ENCODE results near the gene CDH23. TPM values are rescaled to one million over a fixed set of nuclear protein-coding genes. Genes with fewer than 3 reads are reported as not detected.

CDH23 gene
- total and polyA plus RNA-seq, 2 experiments from 2014 or later, result 0.30 to 1.5 TPM

- Histone ChIP-seq H3K4me2 (no peak overlapping the region), H3K27ac (no peak overlapping the region), H3K9me3 (ENCODE audit: low read depth) (no peaks in the 10 kb centered on the region), H3K4me1 (ENCODE audit: insufficient read depth) (no peaks in the 10 kb centered on the region), H4K20me1 (ENCODE audit: insufficient read depth, poor library complexity, severe bottlenecking) (no peaks in the 10 kb centered on the region), H2AFZ (no peak overlapping the region), H3K9me2 (replicated peaks; ENCODE audit: insufficient read depth) (no peaks in the 10 kb centered on the region), H3K79me2 (no peaks in the 10 kb centered on the region), H3K36me3 (replicated peaks; ENCODE audit: insufficient read depth, low read depth) (no peaks in the 10 kb centered on the region), H3K27me3 (no peaks in the 10 kb centered on the region), H3K4me3 (no peak overlapping the region)
- TF ChIP-seq CTCF (IDR thresholded peaks at IDR 0.05; ENCODE audit: poor library complexity), result no peak
- no peak for TF ChIP-seq EZH2 (IDR thresholded peaks at IDR 0.05; ENCODE audit: borderline replicate concordance)
- TF ChIP-seq EZH2phosphoT487 (IDR thresholded peaks at IDR 0.05; ENCODE audit: low read depth, severe bottlenecking, unreplicated experiment), result no peak
- no peak for DNase-seq (ENCODE audit: low spot score)
- 90% methylated on average over 7 of the region's 9 CpGs for WGBS (ENCODE audit: low lambda C conversion rate, missing lambda C conversion rate)
Observed at GRCh38 chr10:71448146-71448545, 51.4 kb downstream of the CDH23 start.

GRCh38 chr10:71449026-71449425 lies 52.3 kb downstream of the CDH23 start:
- no peaks in the 10 kb centered on the region for H3K36me3 ChIP-seq (replicated peaks; ENCODE audit: insufficient read depth, low read depth)
- H3K4me2 ChIP-seq, result no peak overlapping the region
- no peak overlapping the region for H3K27ac ChIP-seq
- H3K27me3 ChIP-seq, result no peaks in the 10 kb centered on the region
- TF ChIP-seq EZH2 (IDR thresholded peaks at IDR 0.05; ENCODE audit: borderline replicate concordance) (no peak), CTCF (IDR thresholded peaks at IDR 0.05; ENCODE audit: poor library complexity) (no peak), EZH2phosphoT487 (IDR thresholded peaks at IDR 0.05; ENCODE audit: low read depth, severe bottlenecking, unreplicated experiment) (no peak)
- H3K4me3 ChIP-seq, result no peak overlapping the region
- DNase-seq (ENCODE audit: low spot score), result no peak
- 86% methylated on average over 5 of the region's 5 CpGs for WGBS (ENCODE audit: low lambda C conversion rate, missing lambda C conversion rate)
- H3K9me2 ChIP-seq (replicated peaks; ENCODE audit: insufficient read depth), result no peaks in the 10 kb centered on the region
- no peaks in the 10 kb centered on the region for H4K20me1 ChIP-seq (ENCODE audit: insufficient read depth, poor library complexity, severe bottlenecking)
- no peaks in the 10 kb centered on the region for H3K9me3 ChIP-seq (ENCODE audit: low read depth)
- H3K4me1 ChIP-seq (ENCODE audit: insufficient read depth), result no peaks in the 10 kb centered on the region
- no peak overlapping the region for H2AFZ ChIP-seq
- no peaks in the 10 kb centered on the region for H3K79me2 ChIP-seq

DNA sequence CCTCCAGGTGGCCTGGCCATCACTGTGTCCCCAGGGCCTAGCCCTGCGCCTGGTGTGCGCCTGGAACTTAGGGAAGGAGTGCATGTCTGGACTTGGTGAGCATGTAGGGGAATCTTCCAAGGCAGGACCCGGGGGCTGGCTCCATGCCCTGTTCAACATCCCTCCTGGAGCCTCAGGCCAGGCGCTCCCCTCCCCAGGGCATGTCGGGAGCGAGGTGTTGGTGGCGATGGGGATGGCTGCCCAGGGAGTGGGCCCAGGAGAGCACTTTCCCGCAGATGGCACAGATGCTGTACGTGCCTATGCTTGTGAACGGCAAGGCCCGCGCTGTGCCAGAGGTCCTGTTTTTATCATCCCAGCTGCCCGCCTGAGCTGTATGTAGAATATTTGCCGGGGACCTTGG lies 55.0 kb downstream of the CDH23 start:
- Histone ChIP-seq H3K9me2 (replicated peaks; ENCODE audit: insufficient read depth) (no peaks in the 10 kb centered on the region), H3K4me2 (no peak overlapping the region), H2AFZ (no peak overlapping the region), H3K4me1 (ENCODE audit: insufficient read depth) (no peaks in the 10 kb centered on the region), H3K4me3 (no peak overlapping the region), H3K79me2 (no peaks in the 10 kb centered on the region), H3K36me3 (replicated peaks; ENCODE audit: insufficient read depth, low read depth) (no peaks in the 10 kb centered on the region), H3K27ac (no peak overlapping the region), H3K9me3 (ENCODE audit: low read depth) (no peaks in the 10 kb centered on the region), H4K20me1 (ENCODE audit: insufficient read depth, poor library complexity, severe bottlenecking) (no peaks in the 10 kb centered on the region), H3K27me3 (no peaks in the 10 kb centered on the region)
- WGBS (ENCODE audit: low lambda C conversion rate, missing lambda C conversion rate), result 93% methylated on average over 14 of the region's 14 CpGs
- TF ChIP-seq CTCF (IDR thresholded peaks at IDR 0.05; ENCODE audit: poor library complexity), result no peak
- no peak for TF ChIP-seq EZH2phosphoT487 (IDR thresholded peaks at IDR 0.05; ENCODE audit: low read depth, severe bottlenecking, unreplicated experiment)
- no peak for TF ChIP-seq EZH2 (IDR thresholded peaks at IDR 0.05; ENCODE audit: borderline replicate concordance)
- no peak for DNase-seq (ENCODE audit: low spot score)

- no peaks in the 10 kb centered on the region for H3K4me1 ChIP-seq (ENCODE audit: insufficient read depth)
- H4K20me1 ChIP-seq (ENCODE audit: insufficient read depth, poor library complexity, severe bottlenecking), result no peaks in the 10 kb centered on the region
- H3K9me2 ChIP-seq (replicated peaks; ENCODE audit: insufficient read depth), result no peaks in the 10 kb centered on the region
- 91% methylated on average over 11 of the region's 12 CpGs for WGBS (ENCODE audit: low lambda C conversion rate, missing lambda C conversion rate)
- H3K79me2 ChIP-seq, result no peaks in the 10 kb centered on the region
- H3K27ac ChIP-seq, result no peak overlapping the region
- no peak overlapping the region for H3K4me3 ChIP-seq
- no peak for TF ChIP-seq EZH2 (IDR thresholded peaks at IDR 0.05; ENCODE audit: borderline replicate concordance)
- TF ChIP-seq CTCF (IDR thresholded peaks at IDR 0.05; ENCODE audit: poor library complexity), result no peak
- TF ChIP-seq EZH2phosphoT487 (IDR thresholded peaks at IDR 0.05; ENCODE audit: low read depth, severe bottlenecking, unreplicated experiment), result no peak
- no peak overlapping the region for H3K4me2 ChIP-seq
- no peaks in the 10 kb centered on the region for H3K27me3 ChIP-seq
- H3K9me3 ChIP-seq (ENCODE audit: low read depth), result no peaks in the 10 kb centered on the region
- DNase-seq (ENCODE audit: low spot score), result no peak
- H3K36me3 ChIP-seq (replicated peaks; ENCODE audit: insufficient read depth, low read depth), result no peaks in the 10 kb centered on the region
- H2AFZ ChIP-seq, result no peak overlapping the region
Observed at GRCh38 chr10:71453186-71453585, 56.5 kb downstream of the CDH23 start.
